IMR-90 (cell line): ENCODE measurements around the gene TBCD. TPM values are rescaled to one million over a fixed set of nuclear protein-coding genes. Genes with fewer than 3 reads are reported as not detected.

Source experiments
- ATAC-seq: fragments of 200-7000 bp; cut with Tn5 transposase; 2 replicates; pipeline ENCODE4 v1.9.1; 2020; ENCODE audit warnings: low read depth, mild to moderate bottlenecking, moderate library complexity
- BruUV-seq: library from RNA; stranded (reverse); fragments of 400-500 nt; replicated peaks from 2 replicates; lab custom pipeline; 2021; lab: Mats Ljungman, UMichigan
- CTCF ChIA-PET: fragments of 300-600 bp; formaldehyde crosslinking; extraction: SDS; loops from one replicate; lab custom pipeline; 2021; ENCODE audit warnings: antibody characterized with exemption; lab: Yijun Ruan, JAX
- POLR2A ChIA-PET: fragments of 300-600 bp; sonication (Branson Sonifier 250); formaldehyde crosslinking; loops from one replicate; lab custom pipeline; 2022; ENCODE audit warnings: antibody characterized with exemption; ENCODE audit not compliant: unreplicated experiment; lab: Charles Lee
- DNase-seq: peaks from one replicate; pipeline ENCODE4 v3.0.0; 2013
- H2AFZ ChIP-seq: replicated peaks from 2 replicates; pipeline ENCODE3; 2013; ENCODE audit warnings: low read length, mild to moderate bottlenecking; ENCODE audit not compliant: poor library complexity
- H2AK5ac ChIP-seq: 2 replicates; pipeline ENCODE4 v1.6.1; 2013; ENCODE audit warnings: low read depth, low read length, inconsistent platforms
- H2AK9ac ChIP-seq: replicated peaks from 2 replicates; pipeline ENCODE3; 2013; ENCODE audit warnings: mild to moderate bottlenecking, low read depth, low read length, moderate library complexity; ENCODE audit not compliant: poor library complexity
- H2BK120ac ChIP-seq: 2 replicates; pipeline ENCODE4 v1.6.1; 2013; ENCODE audit warnings: low read depth, low read length, inconsistent platforms
- H2BK15ac ChIP-seq: 3 replicates; pipeline ENCODE4 v1.6.1; 2013; ENCODE audit warnings: low read depth, low read length, inconsistent platforms
- H2BK20ac ChIP-seq: 2 replicates; pipeline ENCODE4 v1.6.1; 2013; ENCODE audit warnings: low read depth, mild to moderate bottlenecking, inconsistent platforms, low read length, moderate library complexity
- H2BK5ac ChIP-seq: 2 replicates; pipeline ENCODE4 v1.6.1; 2013; ENCODE audit warnings: mild to moderate bottlenecking, low read depth, low read length, inconsistent platforms; ENCODE audit not compliant: poor library complexity, severe bottlenecking
- H3K14ac ChIP-seq: replicated peaks from 2 replicates; pipeline ENCODE4 v1.6.1; 2013; ENCODE audit warnings: low read depth, low read length, inconsistent platforms
- H3K18ac ChIP-seq: 2 replicates; pipeline ENCODE4 v1.6.1; 2013; ENCODE audit warnings: low read depth, low read length, control low read depth
- H3K23ac ChIP-seq: 2 replicates; pipeline ENCODE4 v1.6.1; 2013; ENCODE audit warnings: low read depth, low read length, inconsistent platforms
- H3K27ac ChIP-seq: 2 replicates; pipeline ENCODE4 v1.5.1; 2013; ENCODE audit warnings: mild to moderate bottlenecking, control low read depth, low read length; ENCODE audit not compliant: insufficient read depth
- H3K27me3 ChIP-seq: 2 replicates; pipeline ENCODE4 v1.6.1; 2013; ENCODE audit warnings: low read length; ENCODE audit not compliant: control insufficient read depth, insufficient read depth
- H3K36me3 ChIP-seq: 2 replicates; pipeline ENCODE4 v1.6.1; 2013; ENCODE audit warnings: low read length, mixed read lengths; ENCODE audit not compliant: control insufficient read depth, insufficient read depth
- H3K4ac ChIP-seq: 2 replicates; pipeline ENCODE4 v1.6.1; 2013; ENCODE audit warnings: low read depth, low read length, inconsistent platforms
- H3K4me1 ChIP-seq: 2 replicates; pipeline ENCODE4 v1.6.1; 2013; ENCODE audit warnings: low read length, mixed read lengths; ENCODE audit not compliant: control insufficient read depth, insufficient read depth
- H3K4me2 ChIP-seq: 2 replicates; pipeline ENCODE4 v1.6.1; 2013; ENCODE audit warnings: low read depth, mild to moderate bottlenecking, control low read depth, low read length, moderate library complexity
- H3K4me3 ChIP-seq: 2 replicates; pipeline ENCODE4 v1.5.1; 2013; ENCODE audit warnings: low read depth, mild to moderate bottlenecking, control low read depth, low read length, moderate library complexity; ENCODE audit not compliant: insufficient read depth
- H3K56ac ChIP-seq: 2 replicates; pipeline ENCODE4 v1.6.1; 2013; ENCODE audit warnings: low read length, inconsistent platforms; ENCODE audit not compliant: insufficient read depth; ENCODE audit errors: extremely low read depth
- H3K79me1 ChIP-seq, 2 experiments: 2 replicates each; pipeline ENCODE4 v1.6.1; 2013; ENCODE audit warnings: low read length in 2 of 2, inconsistent platforms in 1 of 2, low read depth in 1 of 2
- H3K9ac ChIP-seq: 2 replicates; pipeline ENCODE4 v1.6.1; 2013; ENCODE audit warnings: low read depth, low read length, control low read depth
- H3K9me1 ChIP-seq: 2 replicates; pipeline ENCODE4 v1.6.1; 2013; ENCODE audit warnings: low read length, inconsistent platforms; ENCODE audit not compliant: insufficient read depth
- H3K9me3 ChIP-seq: 2 replicates; pipeline ENCODE4 v1.6.1; 2013; ENCODE audit warnings: low read length; ENCODE audit not compliant: control insufficient read depth, insufficient read depth
- H4K20me1 ChIP-seq: 2 replicates; pipeline ENCODE4 v1.6.1; 2013; ENCODE audit warnings: low read length, inconsistent platforms; ENCODE audit not compliant: insufficient read depth
- H4K5ac ChIP-seq: 2 replicates; pipeline ENCODE4 v1.6.1; 2013; ENCODE audit warnings: mild to moderate bottlenecking, low read depth, low read length, control low read depth
- H4K8ac ChIP-seq, 2 experiments: 2 replicates each; pipeline ENCODE4 v1.6.1; 2013; ENCODE audit warnings: low read depth in 2 of 2, low read length in 2 of 2, control low read depth in 1 of 2, inconsistent platforms in 1 of 2
- H4K91ac ChIP-seq: 2 replicates; pipeline ENCODE4 v1.6.1; 2013; ENCODE audit warnings: low read depth, low read length, inconsistent platforms; ENCODE audit not compliant: insufficient read depth
- BHLHE40 ChIP-seq: fragments of 150-350 bp; IDR thresholded peaks from 2 replicates; pipeline ENCODE4 v1.6.1; 2016; ENCODE audit warnings: mild to moderate bottlenecking, low read depth, low read length
- CEBPB ChIP-seq: IDR thresholded peaks from 2 replicates; pipeline ENCODE4 v1.6.1; 2012; ENCODE audit warnings: low read depth, low read length, improper control_type of control experiment
- CHD1 ChIP-seq: IDR thresholded peaks from 2 replicates; pipeline ENCODE4 v1.6.1; 2012; ENCODE audit warnings: low read depth, low read length, improper control_type of control experiment
- CTCF ChIP-seq: conservative IDR thresholded peaks from 2 replicates; pipeline ENCODE4 v1.5.1; 2012; ENCODE audit warnings: mild to moderate bottlenecking, low read depth, low read length, improper control_type of control experiment
- ELK1 ChIP-seq: fragments of 150-350 bp; IDR thresholded peaks from 2 replicates; pipeline ENCODE4 v1.6.1; 2016; ENCODE audit warnings: low read depth, mild to moderate bottlenecking, low read length, moderate library complexity, borderline replicate concordance
- MAFK ChIP-seq: IDR thresholded peaks from 2 replicates; pipeline ENCODE4 v1.6.1; 2012; ENCODE audit warnings: low read depth, low read length, improper control_type of control experiment
- MAZ ChIP-seq: IDR thresholded peaks from 2 replicates; pipeline ENCODE4 v1.6.1; 2012; ENCODE audit warnings: low read depth, mild to moderate bottlenecking, low read length, improper control_type of control experiment, moderate library complexity, borderline replicate concordance
- MXI1 ChIP-seq: IDR thresholded peaks from 2 replicates; pipeline ENCODE4 v1.6.1; 2012; ENCODE audit warnings: low read depth, mild to moderate bottlenecking, low read length, moderate library complexity, borderline replicate concordance
- NFE2L2 ChIP-seq: fragments of 150-350 bp; IDR thresholded peaks from 2 replicates; pipeline ENCODE4 v1.6.1; 2016; ENCODE audit warnings: low read depth, mild to moderate bottlenecking, low read length
- POLR2A ChIP-seq: IDR thresholded peaks from 2 replicates; pipeline ENCODE4 v1.6.1; 2012; ENCODE audit warnings: mild to moderate bottlenecking, low read depth, low read length
- RAD21 ChIP-seq: IDR thresholded peaks from 2 replicates; pipeline ENCODE4 v1.6.1; 2012; ENCODE audit warnings: low read length, improper control_type of control experiment
- RCOR1 ChIP-seq: IDR thresholded peaks from 2 replicates; pipeline ENCODE4 v1.6.1; 2012; ENCODE audit warnings: mild to moderate bottlenecking, low read length, improper control_type of control experiment; ENCODE audit not compliant: insufficient replicate concordance
- RFX5 ChIP-seq: IDR thresholded peaks from 2 replicates; pipeline ENCODE4 v1.8.0; 2012; ENCODE audit warnings: low read depth, mild to moderate bottlenecking, low read length, moderate library complexity
- SMC3 ChIP-seq: fragments of 150-350 bp; IDR thresholded peaks from 2 replicates; pipeline ENCODE4 v1.6.1; 2016; ENCODE audit warnings: low read depth, mild to moderate bottlenecking, antibody characterized with exemption, low read length, moderate library complexity
- USF2 ChIP-seq: fragments of 150-350 bp; IDR thresholded peaks from 2 replicates; pipeline ENCODE4 v1.6.1; 2017; ENCODE audit warnings: mild to moderate bottlenecking, antibody characterized with exemption, low read length, low read depth
- WGBS, 2 experiments: methylation state at CpG; one replicate each; pipeline versions ENCODE4 v1.1.5 to v1.1.7; 2013; ENCODE audit warnings: missing lambda C conversion rate in 2 of 2; ENCODE audit not compliant: insufficient read length in 1 of 2; ENCODE audit errors: extremely low coverage in 2 of 2; 5-methylcytosine and 5-hydroxymethylcytosine counted together
- dilution Hi-C: fragments of 300-500 bp; cut with HindIII; formaldehyde crosslinking; loops from one replicate; pipeline ENCODE4 v1.14.3; 2018; ENCODE audit warnings: low sequenced_read_pairs; ENCODE audit not compliant: unreplicated experiment
- in situ Hi-C: fragments of 300-500 bp; cut with MboI; formaldehyde crosslinking; loops from 3 replicates; pipeline ENCODE4 v1.14.3; 2019; ENCODE audit warnings: low sequenced_read_pairs, inconsistent platforms, mixed read lengths
- intact Hi-C: fragments of 100-400 bp; cut with micrococcal nuclease; formaldehyde crosslinking; loops from 2 replicates; pipeline ENCODE4 v1.10.0; 2022
- polyA plus RNA-seq, 3 experiments: library from polyadenylated mRNA; depleted of rRNA; stranded (reverse); fragments of >200 nt; gene quantifications; 2 replicates each; pipeline ENCODE4 v1.2.3, GENCODE V29; 2012; ENCODE audit warnings: low replicate concordance in 1 of 3
- total RNA-seq: library from RNA; depleted of rRNA; stranded (reverse); fragments of >200 nt; gene quantifications from 2 replicates; pipeline ENCODE4 v1.2.3, GENCODE V29; 2012

Gene TBCD
- total and polyA plus RNA-seq, 2 of the 4 experiments (the other 2 are of a cell fraction): 21.9 to 54.5 TPM

- Histone ChIP-seq H3K36me3 (peaks cover 15% of the 10 kb centered on the region), H3K14ac (no peak overlapping the region), H3K18ac (no peak overlapping the region), H3K23ac (no peak overlapping the region), H2BK15ac (no peak overlapping the region), H3K9me1 (no peaks in the 10 kb centered on the region), H3K4me1 (peaks cover 3% of the 10 kb centered on the region; the same call in 1 of the 2 replicates), H2AK9ac (peak overlapping the region; percentile 9), H4K5ac (no peak overlapping the region), H3K4me3 (no peak overlapping the region), H2BK120ac (no peak overlapping the region), H3K9ac (no peak overlapping the region), H3K56ac (no peak overlapping the region), H2AK5ac (no peak overlapping the region), H3K79me1 (peaks cover 5 to 40% of the 10 kb centered on the region in 2 experiments; a peak in 3 of 4 replicates), H4K91ac (no peak overlapping the region), H2BK20ac (no peak overlapping the region), H3K9me3 (no peaks in the 10 kb centered on the region), H2BK5ac (no peak overlapping the region), H3K4ac (no peak overlapping the region), H3K27me3 (no peaks in the 10 kb centered on the region), H3K4me2 (no peak overlapping the region), H2AFZ (no peak overlapping the region), H4K20me1 (peaks cover 20% of the 10 kb centered on the region), H4K8ac (no peak overlapping the region), H3K27ac (no peak overlapping the region)
- CTCF ChIA-PET: no interaction called here
- in situ Hi-C loops (no loop called here), intact Hi-C loops (no loop called here), dilution Hi-C loops (no loop called here)
- POLR2A ChIA-PET: no interaction called here
- WGBS, 2 experiments: 86% methylated on average over 8 of the region's 27 CpGs; no CpG with 5 or more reads in 1 of the 2 experiments
- ATAC-seq: peak; percentile 49
- peak; percentile 41 for DNase-seq
- BruUV-seq: no TSS peak
- TF ChIP-seq POLR2A: no peak
- no peak for TF ChIP-seq SMC3
- TF ChIP-seq BHLHE40: no peak
- no peak for TF ChIP-seq CHD1
- no peak for TF ChIP-seq CTCF
- TF ChIP-seq MAFK: no peak
- no peak for TF ChIP-seq NFE2L2
- TF ChIP-seq CEBPB: no peak
- no peak for TF ChIP-seq RFX5
- no peak for TF ChIP-seq RCOR1
- no peak for TF ChIP-seq RAD21
- TF ChIP-seq USF2: no peak
- TF ChIP-seq MXI1: no peak
- no peak for TF ChIP-seq MAZ
- TF ChIP-seq ELK1: no peak
Measured at GRCh38 chr17:82804442-82805191, 52.8 kb downstream of the TBCD start.
